ENCODE measurements around the gene WDFY2. TPM values are rescaled to one million over a fixed set of nuclear protein-coding genes. Genes with fewer than 3 reads are reported as not detected.

WDFY2 gene
- total RNA-seq, 1 donor from 2014 or later, result 16.2 TPM

- H3K4me3 Mint-ChIP-seq (ENCODE audit: unreplicated experiment), result peak overlapping the region; percentile 95
- Histone ChIP-seq H3K9ac (ENCODE audit: low read length) (peak overlapping the region; percentile 88), H3K27me3 (ENCODE audit: insufficient read depth, low read length) (no peaks in the 10 kb centered on the region), H3K79me2 (ENCODE audit: insufficient read depth, low read length) (peaks cover 61% of the 10 kb centered on the region), H3K4me3 (ENCODE audit: insufficient read depth, low read depth, low read length) (peak overlapping the region; percentile 99), H3K9me3 (ENCODE audit: insufficient read depth, low read depth, low read length) (no peaks in the 10 kb centered on the region), H4K20me1 (ENCODE audit: insufficient read depth, low read length) (peaks cover 9% of the 10 kb centered on the region), H3K27ac (ENCODE audit: low read depth, low read length) (peak overlapping the region; percentile 68), H3K4me1 (ENCODE audit: insufficient read depth, low read length) (peaks cover 22% of the 10 kb centered on the region), H2AFZ (ENCODE audit: low read depth, low read length) (no peak overlapping the region), H3K36me3 (ENCODE audit: insufficient read depth, low read length) (no peaks in the 10 kb centered on the region), H3K4me2 (ENCODE audit: low read length) (peak overlapping the region; percentile 87)
- TF ChIP-seq CTCF (IDR thresholded peaks at IDR 0.05; ENCODE audit: insufficient read depth, low read depth, low read length), result no peak
- no peak for TF ChIP-seq EZH2 (IDR thresholded peaks at IDR 0.05; ENCODE audit: insufficient read depth, low read length)
- no peaks in the 10 kb centered on the region for H3K36me3 Mint-ChIP-seq (ENCODE audit: low read depth, unreplicated experiment)
- H3K27me3 Mint-ChIP-seq (ENCODE audit: low read depth, unreplicated experiment), result peaks cover 4% of the 10 kb centered on the region
- FAIRE-seq (peak; percentile 62), DNase-seq (ENCODE audit: low read depth) (peak; percentile 55)
- H3K4me1 Mint-ChIP-seq (ENCODE audit: low read depth, unreplicated experiment), result peaks cover 38% of the 10 kb centered on the region
- H3K9me3 Mint-ChIP-seq (ENCODE audit: unreplicated experiment), result no peaks in the 10 kb centered on the region
- H3K27ac Mint-ChIP-seq (ENCODE audit: unreplicated experiment), result peak overlapping the region; percentile 90
Measured at GRCh38 chr13:51585696-51586095, 1.4 kb downstream of the WDFY2 start.

- Mint-ChIP-seq H3K36me3 (ENCODE audit: low read depth, unreplicated experiment) (no peaks in the 10 kb centered on the region), H3K27me3 (ENCODE audit: low read depth, unreplicated experiment) (no peaks in the 10 kb centered on the region), H3K9me3 (ENCODE audit: unreplicated experiment) (no peaks in the 10 kb centered on the region), H3K4me3 (ENCODE audit: unreplicated experiment) (peak overlapping the region; percentile 95), H3K4me1 (ENCODE audit: low read depth, unreplicated experiment) (peaks cover 48% of the 10 kb centered on the region), H3K27ac (ENCODE audit: unreplicated experiment) (no peak overlapping the region)
- Histone ChIP-seq H3K36me3 (ENCODE audit: insufficient read depth, low read length) (no peaks in the 10 kb centered on the region), H3K79me2 (ENCODE audit: insufficient read depth, low read length) (peaks cover 73% of the 10 kb centered on the region), H3K4me2 (ENCODE audit: low read length) (peak overlapping the region; percentile 87), H2AFZ (ENCODE audit: low read depth, low read length) (no peak overlapping the region), H4K20me1 (ENCODE audit: insufficient read depth, low read length) (peaks cover 19% of the 10 kb centered on the region), H3K27me3 (ENCODE audit: insufficient read depth, low read length) (no peaks in the 10 kb centered on the region), H3K27ac (ENCODE audit: low read depth, low read length) (no peak overlapping the region), H3K9me3 (ENCODE audit: insufficient read depth, low read depth, low read length) (no peaks in the 10 kb centered on the region), H3K4me3 (ENCODE audit: insufficient read depth, low read depth, low read length) (no peak overlapping the region), H3K9ac (ENCODE audit: low read length) (no peak overlapping the region), H3K4me1 (ENCODE audit: insufficient read depth, low read length) (peaks cover 33% of the 10 kb centered on the region)
- DNase-seq (ENCODE audit: low read depth) (no peak), FAIRE-seq (no peak)
- no peak for TF ChIP-seq CTCF (IDR thresholded peaks at IDR 0.05; ENCODE audit: insufficient read depth, low read depth, low read length)
- TF ChIP-seq EZH2 (IDR thresholded peaks at IDR 0.05; ENCODE audit: insufficient read depth, low read length), result no peak
Measured at GRCh38 chr13:51587372-51587771, 3.1 kb downstream of the WDFY2 start.

GRCh38 chr13:51588406-51588949 lies 4.2 kb downstream of the WDFY2 start:
- Histone ChIP-seq H3K9ac (ENCODE audit: low read length) (no peak overlapping the region), H3K27me3 (ENCODE audit: insufficient read depth, low read length) (no peaks in the 10 kb centered on the region), H3K79me2 (ENCODE audit: insufficient read depth, low read length) (peaks cover 84% of the 10 kb centered on the region), H2AFZ (ENCODE audit: low read depth, low read length) (no peak overlapping the region), H3K27ac (ENCODE audit: low read depth, low read length) (no peak overlapping the region), H3K4me2 (ENCODE audit: low read length) (peak overlapping the region; percentile 1), H3K9me3 (ENCODE audit: insufficient read depth, low read depth, low read length) (no peaks in the 10 kb centered on the region), H3K4me3 (ENCODE audit: insufficient read depth, low read depth, low read length) (no peak overlapping the region), H3K4me1 (ENCODE audit: insufficient read depth, low read length) (peaks cover 29% of the 10 kb centered on the region), H4K20me1 (ENCODE audit: insufficient read depth, low read length) (peaks cover 19% of the 10 kb centered on the region), H3K36me3 (ENCODE audit: insufficient read depth, low read length) (no peaks in the 10 kb centered on the region)
- FAIRE-seq, result no peak
- peaks cover 48% of the 10 kb centered on the region for H3K4me1 Mint-ChIP-seq (ENCODE audit: low read depth, unreplicated experiment)
- no peak for DNase-seq (ENCODE audit: low read depth)
- H3K4me3 Mint-ChIP-seq (ENCODE audit: unreplicated experiment), result peak overlapping the region; percentile 70
- no peak for TF ChIP-seq EZH2 (IDR thresholded peaks at IDR 0.05; ENCODE audit: insufficient read depth, low read length)
- TF ChIP-seq CTCF (IDR thresholded peaks at IDR 0.05; ENCODE audit: insufficient read depth, low read depth, low read length), result no peak
- no peaks in the 10 kb centered on the region for H3K36me3 Mint-ChIP-seq (ENCODE audit: low read depth, unreplicated experiment)
- H3K27ac Mint-ChIP-seq (ENCODE audit: unreplicated experiment), result peak overlapping the region; percentile 55
- no peaks in the 10 kb centered on the region for H3K27me3 Mint-ChIP-seq (ENCODE audit: low read depth, unreplicated experiment)
- H3K9me3 Mint-ChIP-seq (ENCODE audit: unreplicated experiment), result no peaks in the 10 kb centered on the region
